Measurements from ENCODE around the gene DNA2. TPM values are rescaled to one million over a fixed set of nuclear protein-coding genes. Genes with fewer than 3 reads are reported as not detected.

The DNA2 gene
- total RNA-seq, 2 experiments from 2014 or later, result 3.7 to 5.7 TPM

GRCh38 chr10:68419376-68419775 is 52.4 kb downstream of the DNA2 start:
- Histone ChIP-seq H3K9me3 (ENCODE audit: control insufficient read depth in 1 of 2, insufficient read depth in 1 of 2, low read length in 2 of 2) (no peaks in the 10 kb centered on the region), H3K4me1 (ENCODE audit: insufficient read depth, low read length) (peaks cover 7% of the 10 kb centered on the region), H3K27ac (ENCODE audit: low read depth in 1 of 2, low read length in 2 of 2) (no peak overlapping the region), H3K4me3 (ENCODE audit: low read length) (no peak overlapping the region), H3K36me3 (ENCODE audit: insufficient read depth, low read length) (no peaks in the 10 kb centered on the region), H3K27me3 (ENCODE audit: control insufficient read depth in 1 of 2, insufficient read depth in 2 of 2, low read length in 2 of 2) (no peaks in the 10 kb centered on the region)
- peaks cover 10% of the 10 kb centered on the region for H3K36me3 Mint-ChIP-seq (ENCODE audit: low read depth)
- no peaks in the 10 kb centered on the region for H3K27me3 Mint-ChIP-seq
- H3K4me3 Mint-ChIP-seq, result no peak overlapping the region
- peaks cover 15% of the 10 kb centered on the region for H3K4me1 Mint-ChIP-seq (ENCODE audit: low read depth)
- ATAC-seq (ENCODE audit: poor library complexity), result no peak
- no peak overlapping the region for H3K27ac Mint-ChIP-seq
- intact Hi-C loops (cut with DNase I, micrococcal nuclease), result no loop called here
- DNase-seq, result no peak
- no peak for TF ChIP-seq CTCF (IDR thresholded peaks at IDR 0.05)
- ChIA-PET POLR2A (no interaction called here), CTCF (no interaction called here)
- no peaks in the 10 kb centered on the region for H3K9me3 Mint-ChIP-seq

DNA sequence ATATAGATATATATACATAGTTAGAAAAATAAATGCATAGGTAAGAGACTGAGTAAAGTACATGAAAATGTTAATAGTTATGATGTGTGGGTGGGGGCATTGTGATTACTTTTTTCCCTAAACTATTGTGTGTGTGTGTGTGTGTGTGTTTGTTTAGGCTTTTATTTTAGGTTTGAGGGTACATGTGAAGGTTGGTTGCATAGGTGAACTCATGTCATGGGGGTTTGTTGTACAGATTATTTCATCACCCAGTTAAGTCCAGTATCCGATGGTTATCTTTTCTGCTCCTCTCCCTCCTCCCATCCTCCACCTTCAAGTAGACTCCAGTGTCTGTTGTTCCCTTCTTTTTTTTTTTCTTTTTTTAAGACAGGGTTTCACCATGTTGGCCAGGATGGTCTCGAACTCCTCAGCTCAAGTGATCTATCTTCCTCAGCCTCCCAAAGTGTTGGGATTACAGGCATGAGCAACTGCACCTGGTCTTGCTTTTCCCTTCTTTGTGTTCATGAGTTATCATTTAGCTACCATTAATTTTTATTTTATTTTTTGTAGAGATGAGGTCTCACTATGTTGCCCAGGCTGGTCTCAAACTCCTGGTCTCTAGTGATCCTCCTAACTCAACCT is 62.8 kb downstream of the DNA2 start:
- CTCF ChIA-PET, result no interaction called here
- no peak overlapping the region for H3K4me3 ChIP-seq (ENCODE audit: low read length)
- POLR2A ChIA-PET, result no interaction called here
- peaks cover 18% of the 10 kb centered on the region for H3K4me1 Mint-ChIP-seq (ENCODE audit: low read depth)
- no peak overlapping the region for H3K27ac ChIP-seq (ENCODE audit: low read depth in 1 of 2, low read length in 2 of 2)
- H3K9me3 Mint-ChIP-seq, result no peaks in the 10 kb centered on the region
- H3K27ac Mint-ChIP-seq, result no peak overlapping the region
- peaks cover 11% of the 10 kb centered on the region for H3K4me1 ChIP-seq (ENCODE audit: insufficient read depth, low read length)
- intact Hi-C loops (cut with DNase I, micrococcal nuclease), result loop anchor here in 1 of 2 experiments (5.0 to 10.0 kb wide), 5 partner anchors 77 to 546 kb away; partner anchors contain the start of genes CCAR1, DDX21, DDX50 and HNRNPH3
- no peak for DNase-seq
- peak overlapping the region; percentile 54 for H3K4me3 Mint-ChIP-seq
- no peaks in the 10 kb centered on the region for H3K9me3 ChIP-seq (ENCODE audit: control insufficient read depth in 1 of 2, insufficient read depth in 1 of 2, low read length in 2 of 2)
- H3K27me3 Mint-ChIP-seq, result no peaks in the 10 kb centered on the region
- no peak for ATAC-seq (ENCODE audit: poor library complexity)
- no peaks in the 10 kb centered on the region for H3K27me3 ChIP-seq (ENCODE audit: control insufficient read depth in 1 of 2, insufficient read depth in 2 of 2, low read length in 2 of 2)
- TF ChIP-seq CTCF (IDR thresholded peaks at IDR 0.05), result no peak
- peaks cover 9% of the 10 kb centered on the region for H3K36me3 Mint-ChIP-seq (ENCODE audit: low read depth)
- no peaks in the 10 kb centered on the region for H3K36me3 ChIP-seq (ENCODE audit: insufficient read depth, low read length)

GRCh38 chr10:68406815-68407548 is 64.8 kb downstream of the DNA2 start, which contains the start of gene RUFY2:
RUFY2 (minus strand) TSS chr10:68407277; CDS start chr10:68407189, 88 bp downstream.
- TF ChIP-seq CTCF (IDR thresholded peaks at IDR 0.05), result peak; percentile 57

More at GRCh38 chr10:68406815-68407548, 64.8 kb downstream of the DNA2 start, which contains the start of gene RUFY2:
- H3K4me3 ChIP-seq (ENCODE audit: low read length), result peak within 1 kb of the TSS; percentile 99
- ATAC-seq (ENCODE audit: poor library complexity) (peak; percentile 94), DNase-seq (peak; percentile 42 to 88 (median 70))
- H3K4me1 ChIP-seq (ENCODE audit: insufficient read depth, low read length), result peaks cover 11% of the 10 kb centered on the region
- H3K27ac Mint-ChIP-seq, result peak within 1 kb of the TSS; percentile 53
- no peaks in the 10 kb centered on the region for H3K9me3 ChIP-seq (ENCODE audit: control insufficient read depth in 1 of 2, insufficient read depth in 1 of 2, low read length in 2 of 2)
- peak within 1 kb of the TSS; percentile 89 for H3K4me3 Mint-ChIP-seq
- CTCF ChIA-PET, result interaction anchor here (0.6 to 1.5 kb wide), 12 partner anchors 8 to 77 kb away, joined by 3 to 11 read pairs (median 3); partner anchors contain the start of genes DNA2, HNRNPH3 and PBLD
- H3K27ac ChIP-seq (ENCODE audit: low read depth in 1 of 2, low read length in 2 of 2), result peak within 1 kb of the TSS in 1 of 2 donors; percentile 35
- peaks cover 18% of the 10 kb centered on the region for H3K4me1 Mint-ChIP-seq (ENCODE audit: low read depth)
- POLR2A ChIA-PET, result interaction anchor here (0.7 to 2.0 kb wide), 2 partner anchors 75 to 77 kb away, joined by 3 to 16 read pairs; partner anchors contain the start of genes HNRNPH3 and PBLD
- no peaks in the 10 kb centered on the region for H3K27me3 ChIP-seq (ENCODE audit: control insufficient read depth in 1 of 2, insufficient read depth in 2 of 2, low read length in 2 of 2)
- intact Hi-C loops (cut with DNase I, micrococcal nuclease), result loop anchor here in 1 of 2 experiments (2.0 to 10.0 kb wide), 6 partner anchors 75 to 548 kb away; partner anchors contain the start of genes CCAR1, DDX21, DDX50 and HERC4
- no peaks in the 10 kb centered on the region for H3K27me3 Mint-ChIP-seq
- no peaks in the 10 kb centered on the region for H3K36me3 ChIP-seq (ENCODE audit: insufficient read depth, low read length)
- H3K9me3 Mint-ChIP-seq, result no peaks in the 10 kb centered on the region
- peaks cover 9% of the 10 kb centered on the region for H3K36me3 Mint-ChIP-seq (ENCODE audit: low read depth)
